ENCODE results near the gene HOXA10.

The HOXA10 gene

DNA sequence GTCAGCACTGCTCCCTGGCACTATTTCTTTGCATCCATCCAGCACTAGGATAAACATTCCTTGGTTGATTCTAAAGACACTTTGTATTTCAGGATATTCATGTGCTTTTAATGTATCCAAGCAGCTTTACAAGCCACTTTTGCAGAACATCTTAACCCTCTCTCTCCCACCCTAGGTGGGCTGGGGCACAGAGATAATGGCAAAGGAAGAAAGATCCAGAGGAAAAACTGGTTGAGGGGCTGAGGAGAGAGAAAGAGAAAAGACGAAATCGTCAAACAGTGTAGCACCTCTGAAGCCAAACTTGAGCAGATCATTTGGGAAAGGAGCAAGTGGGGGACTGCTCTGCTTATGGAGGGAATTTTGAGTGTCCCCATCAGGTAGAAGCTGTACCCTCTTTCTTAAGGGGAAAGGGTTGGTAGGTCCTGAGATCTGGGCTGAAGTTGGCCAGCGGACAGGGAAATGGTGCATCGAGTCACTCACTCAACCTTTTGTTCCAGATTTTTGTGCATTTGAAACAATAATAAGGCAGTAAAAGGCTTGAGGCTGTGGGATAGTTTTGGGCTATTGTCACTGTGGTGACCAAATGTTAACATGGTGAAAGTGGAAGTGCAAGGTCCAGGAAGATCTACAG is 30.0 kb upstream of the HOXA10 start:
- DNase-seq (ENCODE audit: low read depth), result no peak

DNA sequence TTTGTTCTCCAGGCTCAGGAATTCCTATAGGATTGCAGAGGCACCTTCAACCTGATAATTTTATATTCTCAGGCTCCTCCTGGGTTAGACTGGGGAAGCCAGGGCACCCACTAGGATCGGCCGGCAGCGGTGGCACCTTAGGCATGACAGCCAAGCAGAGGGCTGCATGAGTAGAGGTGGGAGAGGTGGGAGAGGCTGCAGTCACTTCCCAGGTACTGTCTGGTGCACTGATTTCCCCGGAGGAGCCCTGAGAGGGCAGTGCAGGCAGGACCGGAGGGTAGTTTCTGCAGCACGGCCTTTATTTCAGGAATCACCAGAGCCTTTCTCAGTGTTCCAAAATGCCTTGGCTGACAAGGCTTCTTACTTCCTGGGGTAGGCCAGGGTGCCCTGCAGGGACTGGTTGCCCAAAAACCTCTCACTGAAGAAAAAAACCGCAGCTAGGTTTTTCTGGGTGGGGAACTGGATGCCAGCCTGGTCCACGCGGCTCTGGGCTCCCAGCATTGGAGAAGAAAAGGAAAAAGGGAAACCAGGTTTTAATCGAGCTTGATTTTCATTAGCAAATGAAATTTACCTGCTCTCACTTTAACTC is 29.3 kb upstream of the HOXA10 start:
- no peak for DNase-seq (ENCODE audit: low read depth)

DNA sequence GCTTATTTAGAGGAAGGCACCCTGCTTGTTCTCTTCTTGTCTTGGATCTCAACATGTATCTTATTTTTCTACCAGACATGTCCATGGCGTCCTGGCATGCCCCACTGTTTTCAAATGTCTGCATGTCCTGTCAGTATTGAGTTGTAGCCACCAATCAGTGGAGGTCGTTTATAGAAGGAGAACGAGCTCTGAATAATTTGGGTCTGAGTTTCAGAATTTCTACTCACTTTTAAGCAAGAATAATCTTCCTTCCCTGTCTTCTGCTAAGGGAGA is 28.7 kb upstream of the HOXA10 start:
- DNase-seq (ENCODE audit: low read depth), result no peak

DNA sequence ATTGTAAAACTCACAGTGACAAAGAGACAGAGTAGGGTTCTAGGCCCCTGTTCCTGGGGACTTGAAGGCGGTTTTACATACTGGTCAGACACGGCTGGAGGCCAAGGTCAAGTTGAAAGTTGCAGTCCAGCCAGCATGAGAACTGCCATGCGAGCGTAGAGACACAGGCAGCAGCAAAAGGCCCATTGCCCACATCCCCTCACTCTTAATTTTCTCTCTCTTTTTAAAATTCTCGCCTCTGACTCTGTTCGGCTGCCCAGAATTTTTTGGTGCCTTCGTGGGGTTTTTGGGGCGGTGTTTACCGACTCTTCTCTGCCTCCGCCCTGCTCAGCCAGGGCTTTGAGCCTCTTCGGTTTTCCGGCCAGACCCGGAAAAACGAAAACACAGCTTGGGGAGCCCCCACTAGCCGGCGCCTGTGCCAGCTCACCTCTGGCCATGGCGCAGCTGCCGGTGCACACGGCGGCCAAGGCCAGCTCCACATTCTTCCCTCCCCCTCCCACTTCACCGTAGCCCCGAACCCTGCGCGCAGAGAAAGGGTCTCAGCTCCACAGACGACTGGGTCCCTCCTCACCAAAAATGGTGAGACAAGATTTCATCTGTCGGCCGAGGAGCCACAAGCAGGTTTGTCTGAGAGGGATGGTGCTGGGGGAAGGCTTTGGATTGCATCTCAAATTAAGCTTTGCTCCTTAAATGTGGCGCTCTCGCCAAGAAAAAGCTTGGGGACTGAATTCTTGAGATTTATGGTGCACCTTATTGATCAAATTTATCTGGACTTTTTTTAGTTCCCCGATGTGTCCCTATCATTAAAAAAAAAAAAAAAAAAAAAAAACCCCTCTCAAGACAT is 28.1 kb upstream of the HOXA10 start:
- no peak for DNase-seq (ENCODE audit: low read depth)

DNA sequence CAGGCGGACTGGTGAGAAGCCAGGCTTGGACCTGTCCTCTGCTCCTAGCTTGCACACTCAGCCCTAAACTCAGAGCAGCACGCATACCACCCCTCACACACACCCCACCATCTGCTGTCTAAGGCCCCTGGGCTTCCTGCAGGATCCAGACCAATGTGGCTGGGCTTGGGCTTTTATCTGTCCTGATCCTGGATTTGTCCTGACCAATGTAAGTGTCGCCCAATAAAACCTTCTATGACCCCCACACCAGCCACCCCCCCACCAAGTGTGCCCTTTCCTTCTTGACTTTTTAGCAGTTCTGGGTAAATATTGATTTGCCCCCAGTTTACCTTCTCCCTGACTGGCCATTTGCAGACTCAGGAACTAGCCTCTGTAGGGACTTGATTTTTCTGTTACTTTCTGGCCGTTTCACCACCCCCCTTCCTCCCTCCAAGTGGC is 27.5 kb upstream of the HOXA10 start:
- DNase-seq (ENCODE audit: low read depth), result no peak

DNA sequence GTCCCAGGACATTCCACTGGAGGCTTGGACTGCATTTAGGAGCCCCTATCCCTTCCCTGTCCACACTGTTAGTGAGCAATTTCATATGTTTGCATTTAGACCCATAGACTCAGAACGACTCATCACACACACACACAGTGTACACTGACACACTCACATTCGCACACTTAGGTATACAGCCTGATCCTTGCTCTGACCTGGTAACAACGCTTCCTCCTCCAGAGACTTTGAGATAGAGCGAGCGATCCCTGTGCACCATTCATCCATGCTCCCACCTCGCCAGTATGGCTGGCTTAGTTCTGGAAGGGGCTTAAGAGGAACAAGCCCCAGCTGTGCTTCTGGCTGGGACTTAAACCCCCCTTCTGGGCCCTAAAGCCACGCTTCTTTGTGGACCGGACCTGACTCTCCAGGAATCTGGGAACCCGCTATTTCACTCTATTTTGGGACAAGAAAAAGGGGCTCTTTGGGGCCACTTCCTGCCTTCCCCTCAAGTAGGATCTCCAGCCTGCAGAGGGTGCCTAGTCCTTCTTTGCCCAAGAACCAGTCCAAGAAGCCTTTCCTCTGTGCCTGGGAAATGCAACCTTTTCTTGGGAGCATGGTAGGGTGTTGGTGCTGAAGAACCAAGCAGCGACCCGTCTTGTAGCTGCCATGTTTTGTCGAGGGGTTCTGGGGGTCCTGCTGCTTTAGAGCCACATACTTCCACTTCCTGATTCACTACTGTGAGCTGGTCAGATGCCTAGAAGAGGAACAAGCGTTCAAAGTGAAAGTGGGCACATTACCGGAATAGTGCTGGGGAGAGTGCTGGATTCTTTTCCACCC is 26.9 kb upstream of the HOXA10 start:
- DNase-seq (ENCODE audit: low read depth), result no peak

DNA sequence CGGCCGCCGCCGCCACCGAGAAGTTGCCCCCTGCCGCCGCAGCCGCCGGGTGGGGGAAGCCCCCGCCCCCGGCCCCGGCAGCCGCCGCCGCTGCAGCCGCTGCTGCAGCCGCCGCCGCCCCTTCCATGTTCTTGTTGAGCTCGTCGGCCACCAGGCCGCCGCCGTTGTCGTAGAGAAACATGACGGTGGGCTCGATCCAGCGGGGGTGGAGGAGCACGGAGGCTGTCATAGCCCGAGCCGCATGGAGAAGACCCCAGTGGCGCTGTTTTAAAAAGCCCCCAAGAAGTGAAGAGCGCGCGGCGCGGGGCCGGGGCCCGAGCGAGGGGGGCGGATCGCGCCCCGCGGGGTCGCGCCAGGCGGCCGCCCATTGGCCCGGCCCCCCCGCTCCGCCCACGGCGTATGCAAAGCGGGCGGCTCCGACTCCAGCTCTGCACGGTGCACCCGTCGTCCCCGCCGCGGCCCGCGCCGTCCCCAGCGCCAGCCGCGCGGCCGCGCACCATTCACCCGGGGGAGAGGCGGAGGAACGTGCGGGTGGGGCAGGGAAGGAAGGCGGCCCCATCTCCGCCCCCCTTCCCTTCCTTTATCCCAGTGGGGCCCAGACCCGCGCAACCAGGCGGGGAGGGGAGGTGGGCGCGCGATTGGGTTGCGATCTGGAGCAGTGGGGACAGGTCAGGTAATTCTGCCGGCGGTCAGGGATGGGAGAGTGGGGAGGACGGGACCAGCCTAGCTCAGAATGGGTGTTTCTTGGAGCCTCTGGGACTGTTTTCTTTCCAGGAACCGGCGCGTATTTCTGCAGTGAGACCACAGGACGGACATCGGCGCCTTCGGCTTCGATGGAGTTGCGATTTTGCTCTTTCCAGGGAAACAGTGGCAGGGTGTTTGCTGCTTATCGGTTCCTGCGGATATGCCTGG is 26.0 kb upstream of the HOXA10 start, which contains the start of gene HOXA13:
HOXA13 (minus strand) TSS at position 243 of the 912 bp plus-strand sequence; CDS start at position 229, 14 bp downstream.
- no peak for DNase-seq (ENCODE audit: low read depth)

DNA sequence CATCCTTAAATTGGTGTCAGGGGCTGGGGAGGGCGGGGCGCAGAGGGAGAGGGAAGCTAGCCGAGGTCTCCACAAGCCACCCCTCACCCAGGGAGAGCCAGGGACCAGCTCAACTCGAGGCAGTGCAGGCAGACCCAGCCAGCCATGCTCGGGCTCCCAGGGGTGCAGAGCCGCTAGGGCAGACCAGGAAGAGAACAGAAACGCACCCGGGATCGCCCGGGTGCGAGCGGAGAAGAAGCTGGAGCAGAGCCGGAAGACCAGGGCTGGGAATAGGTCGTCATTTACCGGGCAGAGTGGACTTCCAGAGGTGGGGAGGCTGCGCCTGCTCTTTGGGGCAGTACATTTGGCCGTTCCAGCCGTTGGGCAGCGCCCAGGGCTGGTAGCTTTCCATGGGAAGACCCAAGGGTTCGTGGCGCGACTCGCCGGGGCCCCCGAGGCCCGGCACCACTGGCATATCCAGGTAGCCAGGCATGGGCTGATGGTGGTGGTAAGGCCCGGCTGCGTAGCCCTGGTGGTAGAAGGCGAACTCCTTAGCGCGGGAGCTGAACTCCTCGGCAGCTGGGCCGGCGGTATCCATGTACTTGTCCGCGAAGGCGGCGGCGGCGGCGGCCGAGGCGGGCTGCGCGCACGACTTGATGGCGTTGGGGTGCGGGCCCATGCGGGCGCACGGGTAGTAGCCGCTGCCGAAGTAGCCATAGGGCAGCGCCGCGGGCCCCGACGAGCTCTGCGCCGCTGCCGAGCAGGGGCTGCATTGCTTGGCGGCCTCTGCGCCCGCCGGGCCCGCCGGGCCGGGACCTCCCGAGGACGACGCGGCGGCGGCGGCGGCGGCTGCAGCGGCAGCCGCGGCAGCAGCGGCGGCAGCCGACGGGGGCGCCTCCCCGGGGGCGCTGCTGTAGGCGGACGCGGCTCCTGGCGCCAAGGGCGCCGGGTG is 25.0 kb upstream of the HOXA10 start:
- no peak for DNase-seq (ENCODE audit: low read depth)

DNA sequence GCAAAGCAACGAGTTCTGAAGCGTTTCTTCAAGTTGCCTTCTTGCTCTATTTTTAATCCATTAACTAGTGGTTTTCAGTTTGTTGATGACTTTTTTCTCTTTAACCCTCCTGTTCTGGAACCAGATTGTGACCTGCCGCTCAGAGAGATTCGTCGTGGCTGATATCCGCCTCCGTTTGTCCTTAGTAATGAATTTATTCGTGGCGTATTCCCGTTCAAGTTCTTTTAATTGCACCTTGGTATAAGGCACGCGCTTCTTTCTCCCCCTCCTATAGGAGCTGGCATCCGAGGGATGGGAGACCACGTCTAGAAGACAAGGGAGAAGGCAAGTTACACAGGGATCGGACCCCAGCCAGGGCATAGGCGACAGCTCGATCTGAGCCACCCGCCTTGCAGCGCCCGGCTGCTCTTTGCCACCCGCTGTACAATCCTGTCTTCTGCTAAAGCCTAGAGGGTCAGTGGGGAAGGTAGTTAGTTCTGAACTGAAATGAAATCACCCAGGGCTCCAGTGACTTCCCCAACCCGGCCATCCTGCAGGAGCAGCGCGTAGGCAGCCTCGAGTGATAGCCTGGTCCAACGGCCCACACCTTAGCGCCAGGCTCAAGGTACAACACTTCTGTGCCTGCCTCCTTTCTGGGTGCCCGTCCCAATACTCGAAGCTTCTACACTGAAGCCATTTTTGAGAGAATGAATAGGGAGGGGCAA is 24.2 kb upstream of the HOXA10 start:
- DNase-seq (ENCODE audit: low read depth), result no peak

DNA sequence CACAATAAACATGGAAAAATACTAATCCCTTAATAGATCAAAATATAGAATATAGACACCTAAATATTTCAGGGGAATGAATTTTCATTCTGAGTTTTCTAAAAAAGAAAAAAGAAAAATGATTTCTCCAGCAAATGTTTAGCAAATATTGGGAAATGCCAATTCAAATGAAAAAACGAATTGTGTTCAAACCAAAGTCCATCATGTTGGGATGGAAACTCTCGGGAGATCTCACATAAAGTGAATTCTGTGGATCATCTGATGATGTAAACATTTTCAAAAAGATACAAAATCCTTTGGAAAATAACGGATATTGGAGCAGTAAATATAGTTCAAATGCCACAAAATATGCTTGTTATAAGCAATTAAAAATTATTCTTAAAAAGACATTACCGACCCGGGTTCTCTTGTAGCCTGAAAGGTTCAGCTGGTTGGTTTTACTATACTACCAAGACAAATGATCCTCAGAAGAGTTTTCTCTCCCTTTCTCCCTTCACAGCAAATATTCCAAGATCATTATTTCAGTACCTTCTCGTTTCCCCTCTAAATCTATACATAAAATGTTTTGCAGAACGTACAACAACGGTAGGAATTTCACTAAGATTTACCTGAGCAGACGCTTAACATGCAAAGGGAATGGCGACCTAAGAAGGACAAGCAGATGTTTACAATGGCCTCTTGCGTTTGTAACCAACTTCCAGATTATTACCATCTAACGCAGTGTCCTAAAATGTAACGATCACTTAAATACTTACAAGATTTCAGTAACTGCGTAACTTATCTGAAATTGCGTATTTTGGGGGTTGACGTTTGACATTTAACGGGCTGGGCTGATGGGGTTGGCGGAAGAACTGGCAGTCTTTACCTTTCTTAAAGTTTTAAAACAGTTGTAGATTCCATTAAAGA is 23.3 kb upstream of the HOXA10 start:
- DNase-seq (ENCODE audit: low read depth), result no peak

DNA sequence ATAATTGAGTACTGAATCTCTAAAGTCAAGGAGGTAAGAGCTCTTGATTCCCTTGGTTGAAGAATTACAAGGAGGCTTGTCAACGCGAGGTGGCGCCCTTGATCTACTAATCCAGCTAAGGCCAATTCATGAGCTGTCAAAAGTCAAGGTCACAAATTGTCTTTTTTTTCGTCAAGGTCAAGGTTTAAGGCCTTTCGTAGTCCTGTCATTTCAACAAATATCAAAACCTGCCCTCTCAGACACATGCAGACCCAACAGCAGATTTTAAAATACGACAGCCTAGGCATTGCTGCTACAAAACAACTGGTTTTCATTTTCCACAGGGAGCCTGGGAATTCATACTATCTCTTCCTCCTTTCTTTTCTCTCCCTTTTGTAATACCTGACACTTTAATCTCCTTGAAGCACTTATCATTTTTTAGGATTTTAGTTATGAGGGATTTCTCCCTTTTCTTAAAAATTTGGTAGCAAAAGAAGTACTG is 22.2 kb upstream of the HOXA10 start:
- peak; percentile 69 for DNase-seq (ENCODE audit: low read depth)

DNA sequence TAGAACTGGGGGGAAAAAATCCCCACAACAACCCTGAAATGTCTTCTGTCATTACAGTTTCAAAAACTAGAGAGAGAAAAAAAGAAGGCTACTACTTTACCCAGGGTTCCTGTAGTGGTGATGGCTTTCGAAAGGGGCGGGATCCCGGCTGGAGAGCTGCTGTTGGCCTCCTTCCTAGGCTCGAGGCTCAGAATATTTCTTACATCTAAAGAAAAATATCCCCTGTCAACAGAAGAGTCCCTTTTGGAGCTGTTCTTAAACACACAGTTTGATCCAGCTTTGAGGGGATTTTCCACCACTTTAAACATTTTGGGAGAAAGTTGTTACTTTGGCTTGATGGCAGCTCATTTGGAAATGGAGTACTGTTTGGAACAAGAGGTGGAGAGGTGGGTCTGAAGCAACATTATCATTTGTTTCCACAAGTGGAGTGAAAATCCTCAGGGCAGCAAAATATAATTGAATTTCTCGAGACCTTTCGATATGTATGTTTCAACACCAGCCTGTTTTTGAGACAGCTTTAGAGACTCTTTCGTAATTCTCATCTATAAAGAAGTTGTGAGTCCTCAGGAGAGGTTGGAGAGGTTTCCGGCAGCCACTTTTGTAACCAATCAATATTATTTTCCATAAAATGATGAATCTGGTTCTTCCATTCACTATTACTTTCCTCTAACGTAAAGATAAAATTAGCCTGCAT is 20.7 kb upstream of the HOXA10 start:
- no peak for DNase-seq (ENCODE audit: low read depth)

DNA sequence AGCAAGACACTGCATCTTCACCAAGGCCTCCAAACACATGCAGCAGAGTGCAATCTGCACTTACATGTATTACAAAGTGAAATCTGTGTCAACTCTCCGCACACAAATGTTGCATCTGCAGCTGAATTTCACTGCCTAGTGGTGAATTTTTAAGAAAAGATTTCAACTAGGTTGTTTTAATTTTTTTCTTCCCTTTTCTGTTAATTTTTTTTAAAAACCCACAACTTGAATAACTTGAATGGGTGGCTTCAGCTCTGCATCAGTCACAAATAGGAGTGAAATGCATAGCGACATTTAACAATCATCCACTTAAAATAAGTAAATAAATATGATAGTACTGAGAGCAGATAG is 19.9 kb upstream of the HOXA10 start:
- DNase-seq (ENCODE audit: low read depth), result no peak

DNA sequence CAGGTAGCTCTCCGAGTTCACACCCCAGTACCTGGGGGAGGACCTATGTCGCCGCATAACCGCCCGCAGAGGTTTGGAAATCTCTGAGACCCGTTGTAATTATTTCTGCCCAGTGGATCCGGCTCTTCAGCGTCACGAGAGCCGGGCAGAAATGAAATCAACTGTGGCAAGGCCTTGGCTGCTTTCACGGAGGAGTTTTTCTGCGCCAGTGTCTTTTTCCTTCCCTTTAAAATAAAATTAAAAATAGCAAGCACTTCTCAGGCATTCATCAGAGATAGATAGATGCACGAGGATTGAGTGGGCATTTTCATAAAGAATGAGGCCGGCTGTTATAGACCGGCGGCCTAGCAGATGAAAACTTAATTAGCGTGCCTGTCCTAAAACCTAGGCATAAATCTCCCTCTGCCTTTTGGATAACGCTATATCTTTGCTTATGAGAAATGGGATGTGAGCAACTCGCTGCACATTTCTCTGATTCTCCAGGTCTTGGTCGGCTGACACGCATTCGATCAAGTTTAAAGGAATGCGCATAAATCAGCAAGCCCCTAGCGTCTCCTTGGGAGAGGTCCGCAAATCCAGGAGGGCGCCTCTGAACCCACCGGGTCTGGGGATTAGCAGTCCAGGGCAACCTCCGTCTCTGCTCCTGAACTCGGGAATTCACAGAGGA is 19.3 kb upstream of the HOXA10 start:
- DNase-seq (ENCODE audit: low read depth), result no peak

DNA sequence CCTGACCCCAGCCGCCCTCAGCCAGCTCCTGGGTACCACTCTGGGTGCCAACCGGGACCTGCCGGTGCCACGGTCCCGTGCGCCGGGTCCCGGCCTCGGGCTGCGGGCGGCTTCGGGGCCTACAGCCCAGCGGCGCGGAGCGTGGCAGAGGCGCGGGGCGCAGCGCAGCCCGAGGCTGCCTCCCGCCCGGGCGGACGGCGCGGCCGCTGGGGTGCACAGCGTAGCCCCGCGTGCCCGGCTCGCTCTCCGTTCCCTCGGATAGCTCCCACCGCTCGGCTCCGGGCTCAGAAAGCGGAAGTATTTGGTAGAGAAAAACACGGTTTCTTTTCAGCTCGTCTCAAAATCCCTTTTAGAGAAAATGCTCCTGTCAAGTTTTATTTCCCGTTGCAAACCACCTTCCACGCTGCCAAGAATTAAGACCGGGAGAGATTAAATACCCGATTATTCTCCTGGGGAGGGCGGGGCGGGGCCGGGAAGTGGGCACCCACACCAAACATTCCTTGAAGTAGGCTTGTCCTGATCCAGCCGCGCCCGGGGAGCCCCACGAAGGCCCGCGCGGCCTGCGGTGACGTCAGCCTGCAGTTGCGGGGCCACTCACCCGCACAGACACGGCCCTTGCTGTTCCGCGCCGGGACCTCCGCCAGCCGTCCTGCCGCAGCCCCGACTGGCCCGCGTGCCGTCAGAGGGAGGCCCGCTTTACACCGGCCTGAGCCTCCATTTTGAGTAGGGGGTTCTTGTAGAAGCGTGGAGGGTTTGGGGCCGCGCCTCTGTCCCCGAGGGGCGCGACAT is 18.6 kb upstream of the HOXA10 start:
- no peak for DNase-seq (ENCODE audit: low read depth)

DNA sequence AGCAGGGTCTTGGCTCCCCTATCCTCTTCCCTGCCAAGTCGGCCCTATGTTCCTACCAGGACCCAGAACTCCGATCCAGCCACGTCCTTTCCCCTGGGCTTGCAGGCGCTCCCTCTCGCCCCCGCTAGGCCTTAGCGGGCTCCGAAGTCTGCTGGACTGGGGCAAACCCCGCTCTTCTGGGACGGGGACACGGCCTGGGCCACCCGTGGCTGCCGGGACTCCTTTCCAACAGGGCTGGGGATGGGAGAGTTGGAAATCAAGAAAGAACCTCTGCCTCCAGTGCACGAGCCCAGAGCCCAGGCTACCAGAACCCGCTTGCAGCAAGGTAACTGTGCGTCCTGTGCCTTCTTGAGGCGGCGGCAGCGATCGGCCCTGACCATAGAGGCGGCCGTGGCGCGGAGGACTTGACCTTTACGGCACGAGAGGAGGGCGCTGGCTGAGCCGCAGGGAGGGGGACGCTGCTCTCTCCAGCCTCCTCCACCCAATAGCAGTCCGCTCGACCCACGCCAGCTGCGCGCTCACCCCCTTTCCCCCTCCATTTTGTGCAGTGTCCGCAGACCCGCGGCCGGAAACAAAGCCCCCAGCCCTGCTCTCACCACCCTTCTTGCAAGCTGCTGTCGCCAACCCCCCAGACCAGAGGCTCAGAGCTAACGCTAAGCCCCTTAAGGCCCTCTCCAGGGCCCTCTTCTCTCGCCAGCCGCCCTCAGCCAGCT is 17.9 kb upstream of the HOXA10 start:
- DNase-seq (ENCODE audit: low read depth), result no peak
